ENCODE measurements around the gene ARV1.

- TF ChIP-seq POLR2AphosphoS5 (IDR thresholded peaks at IDR 0.05), result no peak
- TF ChIP-seq, protein P1, sequence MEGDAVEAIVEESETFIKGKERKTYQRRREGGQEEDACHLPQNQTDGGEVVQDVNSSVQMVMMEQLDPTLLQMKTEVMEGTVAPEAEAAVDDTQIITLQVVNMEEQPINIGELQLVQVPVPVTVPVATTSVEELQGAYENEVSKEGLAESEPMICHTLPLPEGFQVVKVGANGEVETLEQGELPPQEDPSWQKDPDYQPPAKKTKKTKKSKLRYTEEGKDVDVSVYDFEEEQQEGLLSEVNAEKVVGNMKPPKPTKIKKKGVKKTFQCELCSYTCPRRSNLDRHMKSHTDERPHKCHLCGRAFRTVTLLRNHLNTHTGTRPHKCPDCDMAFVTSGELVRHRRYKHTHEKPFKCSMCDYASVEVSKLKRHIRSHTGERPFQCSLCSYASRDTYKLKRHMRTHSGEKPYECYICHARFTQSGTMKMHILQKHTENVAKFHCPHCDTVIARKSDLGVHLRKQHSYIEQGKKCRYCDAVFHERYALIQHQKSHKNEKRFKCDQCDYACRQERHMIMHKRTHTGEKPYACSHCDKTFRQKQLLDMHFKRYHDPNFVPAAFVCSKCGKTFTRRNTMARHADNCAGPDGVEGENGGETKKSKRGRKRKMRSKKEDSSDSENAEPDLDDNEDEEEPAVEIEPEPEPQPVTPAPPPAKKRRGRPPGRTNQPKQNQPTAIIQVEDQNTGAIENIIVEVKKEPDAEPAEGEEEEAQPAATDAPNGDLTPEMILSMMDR (IDR thresholded peaks at IDR 0.05), result no peak
Measured at GRCh38 chr1:231044588-231044987, 65.7 kb downstream of the ARV1 start.
